DLD1 (cell line): ENCODE measurements around the gene ALG13.
"Not testable (repeated sequence)": the region's sequence is repeated elsewhere in the genome, so short reads cannot be mapped to it uniquely, and the experiment has no call there.

ENCODE experiments used
- in situ Hi-C: cut with HindIII; loops from 2 replicates; pipeline ENCODE4 v1.10.0; 2017; ENCODE audit warnings: low sequenced_read_pairs

The ALG13 gene

GRCh38 chrX:111756486-111756885 is 75.5 kb downstream of the ALG13 start:
- in situ Hi-C loops = no loop called here

GRCh38 chrX:111759686-111760085 is 78.7 kb downstream of the ALG13 start:
- in situ Hi-C loops = no loop called here

- in situ Hi-C loops = no loop called here
These were observed 80.7 kb downstream of the ALG13 start for GRCh38 chrX:111761578-111762135.

- in situ Hi-C loops = no loop called here
These were observed 97.6 kb downstream of the ALG13 start for GRCh38 chrX:111778591-111778990.

- in situ Hi-C loops = no loop called here
These were observed 98.6 kb downstream of the ALG13 start for GRCh38 chrX:111779582-111779981.

GRCh38 chrX:111784667-111785066 is 103.7 kb downstream of the ALG13 start:
- in situ Hi-C loops = no loop called here

- in situ Hi-C loops = not testable (repeated sequence)
These were observed 109.1 kb downstream of the ALG13 start for GRCh38 chrX:111790054-111790453.
